K562 (cell line): ENCODE results near the gene FUCA1. TPM values are rescaled to one million over a fixed set of nuclear protein-coding genes. Genes with fewer than 3 reads are reported as not detected.
A peak's percentile ranks its signal among the peaks of the same experiment; 100 is the strongest.

Experiments used
- ARID1B ChIP-seq: fragments of 450-650 bp; IDR thresholded peaks from 2 replicates; pipeline ENCODE4 v1.6.1; 2016; ENCODE audit warnings: antibody characterized with exemption, mild to moderate bottlenecking, inconsistent platforms
- CBX3 ChIP-seq, 2 experiments: IDR thresholded peaks; 1 replicate in 1 of 2; 2 replicates in 1 of 2; pipeline ENCODE4 v1.6.1; 2012; ENCODE audit warnings: inconsistent platforms in 2 of 2, low read length in 2 of 2, borderline replicate concordance in 1 of 2, control low read depth in 1 of 2
- E2F3 ChIP-seq: fragments of 250-450 bp; sonication (Bioruptor Pico); IDR thresholded peaks from 2 replicates; pipeline ENCODE4 v1.4.0; 2020; ENCODE audit warnings: mild to moderate bottlenecking
- ELF4 ChIP-seq: fragments of 450-650 bp; formaldehyde crosslinking; IDR thresholded peaks from 2 replicates; pipeline ENCODE4 v1.4.0; 2022; ENCODE audit warnings: missing genetic modification characterization
- GABPA ChIP-seq: fragments of 200-800 bp; sonication (Bioruptor generic); conservative IDR thresholded peaks from 2 replicates; pipeline ENCODE4 v1.6.1; 2016; ENCODE audit warnings: low read depth, missing genetic modification characterization, missing compliant biosample characterization
- HDAC8 ChIP-seq: fragments of 450-650 bp; IDR thresholded peaks from 2 replicates; pipeline ENCODE4 v1.6.1; 2016; ENCODE audit warnings: mild to moderate bottlenecking, missing genetic modification characterization, moderate library complexity, missing compliant biosample characterization
- KLF16 ChIP-seq: IDR thresholded peaks from 2 replicates; pipeline ENCODE4 v1.6.1; 2016; ENCODE audit warnings: antibody characterized with exemption
- KLF6 ChIP-seq: fragments of 250-450 bp; sonication (Bioruptor Pico); IDR thresholded peaks from 2 replicates; pipeline ENCODE4 v1.4.0; 2020; ENCODE audit warnings: mild to moderate bottlenecking, moderate library complexity, borderline replicate concordance
- POLR2AphosphoS5 ChIP-seq: IDR thresholded peaks from 2 replicates; pipeline ENCODE4 v1.6.1; 2011; ENCODE audit warnings: mild to moderate bottlenecking, low read depth, low read length, moderate library complexity; ENCODE audit not compliant: control insufficient read depth, insufficient read depth
- RBBP5 ChIP-seq: fragments of 200-600 bp; sonication (generic); IDR thresholded peaks from 2 replicates; pipeline ENCODE4 v1.6.1; 2012; ENCODE audit warnings: borderline replicate concordance, mild to moderate bottlenecking, low read length, control low read depth, inconsistent platforms; ENCODE audit not compliant: insufficient read depth, poor library complexity, severe bottlenecking
- polyA plus RNA-seq, 8 experiments: library from polyadenylated mRNA; depleted of rRNA in 4 of 8; stranded (reverse) in 5 of 8; unstranded in 3 of 8; fragments of >200 nt; fragmentation: Nextera tagmentation in 2 of 8; fragmentation: Illumina TruSeq in 1 of 8; extraction: Ambion mirVana in 2 of 8; extraction: Trizol in 1 of 8; gene quantifications; 2 replicates each; pipeline versions ENCODE4 v1.2.1 to v1.2.3, GENCODE V29; 2011 to 2014; ENCODE audit warnings: inconsistent platforms in 1 of 8, missing spikeins in 1 of 8
- total RNA-seq, 7 experiments: library from RNA; depleted of rRNA in 6 of 7; stranded (reverse); fragments of >200 nt in 6 of 7; fragmentation: Illumina TruSeq in 2 of 7; extraction: Trizol in 2 of 7; gene quantifications; 2 replicates each; pipeline versions ENCODE4 v1.2.1 to v1.2.3, GENCODE V29; 2011 to 2021; ENCODE audit warnings: low replicate concordance in 1 of 7
- TF ChIP-seq, protein P1 (sequence below): sonication (generic); formaldehyde crosslinking; IDR thresholded peaks from 2 replicates; pipeline ENCODE4 v1.8.0; 2022; ENCODE audit warnings: mild to moderate bottlenecking, low read depth, missing genetic modification reagents
- TF ChIP-seq, protein P2 (sequence below): fragments of 250-450 bp; sonication (Bioruptor Pico); IDR thresholded peaks from 2 replicates; pipeline ENCODE4 v1.5.0; 2021; ENCODE audit warnings: mild to moderate bottlenecking, moderate library complexity

The FUCA1 gene
- total and polyA plus RNA-seq, 9 of the 15 experiments (the other 6 are each of a cell fraction or from before 2014, with no cell fraction given) = 7.0 to 20.5 (median 13.5) TPM

DNA sequence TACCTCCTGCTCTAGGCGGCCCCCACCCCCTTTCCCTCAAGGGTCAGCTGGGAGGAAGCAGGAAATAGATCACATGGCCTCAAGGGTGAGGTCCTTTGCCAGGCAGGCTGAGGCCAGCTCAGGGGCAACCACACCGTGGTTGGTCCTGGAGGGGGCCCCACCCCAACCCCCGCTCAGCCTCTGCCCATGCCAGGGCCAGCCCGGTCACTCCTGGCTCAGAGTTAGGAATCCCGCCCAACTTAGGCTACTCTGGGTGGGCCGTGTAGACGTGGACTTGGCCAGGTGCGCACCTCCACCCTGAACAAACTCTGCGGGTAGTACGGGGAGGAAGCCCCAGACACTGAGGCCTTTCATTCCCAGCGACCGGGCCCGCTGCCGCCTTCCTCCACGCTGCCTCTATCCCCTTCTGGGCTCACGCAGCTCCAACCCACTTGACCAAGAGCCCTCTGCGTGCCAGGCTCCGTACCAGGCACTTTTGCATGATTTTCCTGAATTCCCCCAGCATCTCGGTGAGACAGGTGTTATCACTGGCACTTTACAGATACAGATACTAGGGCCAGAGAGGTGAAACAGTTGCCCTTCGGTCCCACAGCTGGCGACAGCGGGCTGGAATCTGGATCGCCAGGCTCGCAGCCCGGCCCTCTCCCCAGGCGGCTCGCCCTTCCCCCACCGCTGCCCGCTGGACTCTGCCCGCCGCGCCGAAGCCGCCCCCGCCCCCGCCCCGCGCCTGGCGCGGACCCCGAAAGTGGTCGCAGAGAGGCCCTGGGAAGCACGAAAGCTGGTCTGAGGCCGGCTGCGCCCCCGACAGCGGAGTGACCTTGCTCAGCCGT, 68.3 kb downstream of the FUCA1 start (continued):
- TF ChIP-seq POLR2AphosphoS5 = peak; percentile 74
- 0 out of 3 replicates have a peak, but pooled peaks of 1 of the 2 experiments have one; percentile 23 for TF ChIP-seq CBX3 (IDR thresholded peaks at IDR 0.05; ENCODE audit: borderline replicate concordance in 1 of 2, low read length in 2 of 2)
- TF ChIP-seq, protein P1, sequence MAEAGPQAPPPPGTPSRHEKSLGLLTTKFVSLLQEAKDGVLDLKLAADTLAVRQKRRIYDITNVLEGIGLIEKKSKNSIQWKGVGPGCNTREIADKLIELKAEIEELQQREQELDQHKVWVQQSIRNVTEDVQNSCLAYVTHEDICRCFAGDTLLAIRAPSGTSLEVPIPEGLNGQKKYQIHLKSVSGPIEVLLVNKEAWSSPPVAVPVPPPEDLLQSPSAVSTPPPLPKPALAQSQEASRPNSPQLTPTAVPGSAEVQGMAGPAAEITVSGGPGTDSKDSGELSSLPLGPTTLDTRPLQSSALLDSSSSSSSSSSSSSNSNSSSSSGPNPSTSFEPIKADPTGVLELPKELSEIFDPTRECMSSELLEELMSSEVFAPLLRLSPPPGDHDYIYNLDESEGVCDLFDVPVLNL (CRISPR knock-in tag) = no peak
- TF ChIP-seq RBBP5 = no peak
- TF ChIP-seq KLF16 = no peak
- TF ChIP-seq HDAC8 (tag) = 0 out of 2 replicates have a peak, but pooled peaks have one; percentile 19
- peak; percentile 56; the same call in 1 of the 2 replicates for TF ChIP-seq KLF6 (CRISPR knock-in tag)
- TF ChIP-seq E2F3 (CRISPR knock-in tag) = peak; percentile 27; the same call in 1 of the 2 replicates
- TF ChIP-seq ELF4 (CRISPR knock-in tag) = 0 out of 2 replicates have a peak, but pooled peaks have one; percentile 40
- TF ChIP-seq, protein P2, sequence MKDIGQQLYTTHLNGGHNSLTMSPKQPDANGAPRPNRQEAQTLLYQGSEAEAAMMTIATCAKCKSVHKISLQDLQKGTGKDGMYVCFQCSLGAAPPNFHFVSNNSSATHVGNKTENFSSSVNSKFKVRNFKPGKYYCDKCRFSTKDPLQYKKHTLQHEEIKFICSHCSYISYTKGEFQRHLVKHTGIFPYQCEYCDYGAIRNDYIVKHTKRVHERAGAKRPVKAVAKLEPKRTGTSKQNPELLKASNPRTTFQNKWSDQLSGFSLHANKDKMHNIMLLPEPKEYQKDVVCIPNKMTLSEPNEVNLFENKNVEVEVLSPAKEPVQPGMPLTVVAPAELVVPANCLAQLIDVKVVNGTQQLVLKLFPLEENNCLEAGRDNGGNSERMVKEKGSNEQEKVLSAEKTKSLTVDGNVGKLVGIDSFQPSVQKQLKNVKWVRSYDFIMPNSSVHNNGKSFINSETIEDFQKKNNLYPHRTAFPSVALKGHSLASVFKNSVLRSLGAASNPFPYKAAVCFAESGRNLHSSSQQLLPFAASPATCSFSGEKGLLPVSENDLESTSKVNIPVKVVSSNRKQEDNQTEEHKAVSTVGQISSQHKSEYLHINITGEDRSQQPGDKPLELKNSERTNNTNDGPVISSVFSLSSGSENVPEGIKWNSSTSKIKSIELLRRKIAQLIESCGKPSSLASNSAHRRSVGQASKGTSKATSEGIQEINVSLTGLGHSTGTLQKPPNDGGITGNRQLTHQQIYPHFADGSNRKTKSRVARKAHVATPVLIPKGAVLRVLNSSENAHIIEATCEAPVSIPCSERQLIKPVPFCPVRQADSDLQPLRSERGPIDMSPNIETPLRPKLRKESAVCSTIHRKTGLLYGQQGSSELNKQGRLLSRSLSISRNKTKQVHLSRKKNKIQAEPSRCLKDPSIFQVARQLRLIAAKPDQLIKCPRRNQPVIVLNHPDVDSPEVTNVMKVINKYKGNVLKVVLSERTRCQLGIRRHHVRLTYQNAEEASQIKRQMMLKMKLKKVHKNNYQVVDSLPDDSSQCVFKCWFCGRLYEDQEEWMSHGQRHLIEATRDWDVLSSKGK = no peak
- TF ChIP-seq ARID1B = peak; percentile 48
- peak; percentile 51 for TF ChIP-seq GABPA (tag)
